ENCODE results near the gene ZNF597.

The ZNF597 gene

DNA sequence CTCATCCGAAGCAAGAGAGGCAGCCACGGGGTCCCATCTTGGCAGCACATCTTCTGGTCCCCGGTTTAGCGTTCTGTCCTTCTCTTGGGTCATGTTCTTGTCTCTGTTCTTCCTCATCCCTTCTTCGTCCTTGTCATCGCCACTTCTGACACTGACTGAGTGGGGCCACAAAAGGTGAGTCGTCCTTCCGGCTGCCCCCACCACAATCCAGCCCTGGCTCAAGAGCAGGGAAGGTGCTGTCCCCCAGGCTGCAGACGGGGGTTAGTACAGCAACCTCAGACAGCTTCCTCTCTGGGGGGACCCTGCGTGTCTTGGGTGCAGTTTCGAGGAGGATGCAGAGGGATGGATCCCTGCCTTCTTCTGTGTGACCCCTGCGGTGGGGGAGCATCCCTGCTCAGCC, 22.0 kb upstream of the ZNF597 start:
- Mint-ChIP-seq H3K4me1 (peaks cover 73% of the 10 kb centered on the region), H3K9me3 (peaks cover 5% of the 10 kb centered on the region), H3K4me3 (no peak overlapping the region), H3K27me3 (ENCODE audit: low read depth, poor library complexity) (peaks cover 3% of the 10 kb centered on the region), H3K36me3 (ENCODE audit: low read depth) (peaks cover 28% of the 10 kb centered on the region), H3K27ac (no peak overlapping the region)
- TF ChIP-seq, protein P1, sequence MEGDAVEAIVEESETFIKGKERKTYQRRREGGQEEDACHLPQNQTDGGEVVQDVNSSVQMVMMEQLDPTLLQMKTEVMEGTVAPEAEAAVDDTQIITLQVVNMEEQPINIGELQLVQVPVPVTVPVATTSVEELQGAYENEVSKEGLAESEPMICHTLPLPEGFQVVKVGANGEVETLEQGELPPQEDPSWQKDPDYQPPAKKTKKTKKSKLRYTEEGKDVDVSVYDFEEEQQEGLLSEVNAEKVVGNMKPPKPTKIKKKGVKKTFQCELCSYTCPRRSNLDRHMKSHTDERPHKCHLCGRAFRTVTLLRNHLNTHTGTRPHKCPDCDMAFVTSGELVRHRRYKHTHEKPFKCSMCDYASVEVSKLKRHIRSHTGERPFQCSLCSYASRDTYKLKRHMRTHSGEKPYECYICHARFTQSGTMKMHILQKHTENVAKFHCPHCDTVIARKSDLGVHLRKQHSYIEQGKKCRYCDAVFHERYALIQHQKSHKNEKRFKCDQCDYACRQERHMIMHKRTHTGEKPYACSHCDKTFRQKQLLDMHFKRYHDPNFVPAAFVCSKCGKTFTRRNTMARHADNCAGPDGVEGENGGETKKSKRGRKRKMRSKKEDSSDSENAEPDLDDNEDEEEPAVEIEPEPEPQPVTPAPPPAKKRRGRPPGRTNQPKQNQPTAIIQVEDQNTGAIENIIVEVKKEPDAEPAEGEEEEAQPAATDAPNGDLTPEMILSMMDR (IDR thresholded peaks at IDR 0.05) = no peak
- no peak for DNase-seq

DNA sequence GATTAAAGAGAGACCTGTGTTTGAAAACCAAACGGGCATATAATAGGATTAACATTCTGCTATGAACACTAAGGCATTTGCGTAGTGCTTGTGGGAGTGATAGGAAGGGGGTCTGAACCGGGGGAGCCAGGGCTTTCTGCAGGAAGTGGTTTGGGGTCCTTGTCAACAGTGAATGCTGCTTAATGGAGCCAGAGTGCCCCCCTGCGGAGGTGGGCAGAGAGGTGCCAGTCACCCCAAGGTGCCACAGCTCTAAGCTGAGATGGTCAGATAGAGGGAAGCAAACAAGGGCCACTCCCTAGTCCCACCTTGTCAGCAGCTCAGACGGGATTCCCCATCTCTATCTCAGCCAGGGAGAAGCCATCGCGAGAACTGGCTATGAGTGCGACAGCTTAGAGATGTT, 17.8 kb upstream of the ZNF597 start:
- peaks cover 69% of the 10 kb centered on the region for H3K4me1 Mint-ChIP-seq
- peaks cover 5% of the 10 kb centered on the region for H3K9me3 Mint-ChIP-seq
- no peak overlapping the region for H3K4me3 Mint-ChIP-seq
- TF ChIP-seq, protein P1 (IDR thresholded peaks at IDR 0.05) = no peak
- peaks cover 3% of the 10 kb centered on the region for H3K27me3 Mint-ChIP-seq (ENCODE audit: low read depth, poor library complexity)
- no peak overlapping the region for H3K27ac Mint-ChIP-seq
- no peak for DNase-seq
- H3K36me3 Mint-ChIP-seq (ENCODE audit: low read depth) = peaks cover 11% of the 10 kb centered on the region

DNA sequence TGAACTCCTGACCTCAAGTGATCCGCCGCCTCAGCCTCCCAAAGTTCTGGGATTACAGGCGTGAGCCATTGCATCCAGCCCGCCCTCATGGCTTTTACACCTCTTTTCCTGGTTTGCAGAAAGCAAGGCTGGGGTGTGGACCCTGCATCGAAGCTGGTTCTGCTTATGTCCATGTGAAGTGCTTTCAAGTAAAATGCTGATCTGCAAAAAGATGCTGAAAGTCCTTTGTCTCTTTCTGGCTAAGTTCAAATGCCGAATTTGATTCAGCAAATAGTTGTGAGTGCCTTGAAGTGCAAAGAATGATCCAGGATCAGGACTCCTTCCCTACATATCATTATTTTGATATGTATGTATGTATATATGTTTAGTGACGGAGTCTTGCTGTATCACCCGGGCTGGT, 17.3 kb upstream of the ZNF597 start:
- Mint-ChIP-seq H3K4me1 (peaks cover 68% of the 10 kb centered on the region), H3K36me3 (ENCODE audit: low read depth) (peaks cover 5% of the 10 kb centered on the region), H3K9me3 (peaks cover 5% of the 10 kb centered on the region), H3K27me3 (ENCODE audit: low read depth, poor library complexity) (peaks cover 3% of the 10 kb centered on the region), H3K27ac (no peak overlapping the region), H3K4me3 (no peak overlapping the region)
- no peak for DNase-seq
- TF ChIP-seq, protein P1 (IDR thresholded peaks at IDR 0.05) = no peak

DNA sequence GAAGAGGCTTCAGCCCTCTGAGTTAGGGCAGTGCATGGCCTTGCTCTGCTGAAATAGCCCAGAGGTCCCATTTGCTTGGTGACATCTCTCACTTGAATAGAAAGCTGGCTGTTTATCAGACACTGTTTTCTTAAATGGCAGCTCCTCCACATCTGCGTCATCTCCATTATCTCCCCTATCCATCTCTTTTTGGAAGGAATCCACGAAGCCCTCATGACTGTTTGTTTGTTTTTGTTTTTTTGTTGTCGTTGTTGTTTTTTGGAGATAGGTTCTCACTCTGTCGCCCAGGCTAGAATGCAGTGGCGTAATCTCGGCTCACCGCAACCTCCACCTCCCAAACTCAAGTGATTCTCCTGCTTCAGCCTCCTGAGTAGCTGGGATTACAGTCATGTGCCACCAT, 16.8 kb upstream of the ZNF597 start:
- Mint-ChIP-seq H3K9me3 (peaks cover 5% of the 10 kb centered on the region), H3K4me1 (peaks cover 64% of the 10 kb centered on the region)
- TF ChIP-seq, protein P1 (IDR thresholded peaks at IDR 0.05) = no peak

DNA sequence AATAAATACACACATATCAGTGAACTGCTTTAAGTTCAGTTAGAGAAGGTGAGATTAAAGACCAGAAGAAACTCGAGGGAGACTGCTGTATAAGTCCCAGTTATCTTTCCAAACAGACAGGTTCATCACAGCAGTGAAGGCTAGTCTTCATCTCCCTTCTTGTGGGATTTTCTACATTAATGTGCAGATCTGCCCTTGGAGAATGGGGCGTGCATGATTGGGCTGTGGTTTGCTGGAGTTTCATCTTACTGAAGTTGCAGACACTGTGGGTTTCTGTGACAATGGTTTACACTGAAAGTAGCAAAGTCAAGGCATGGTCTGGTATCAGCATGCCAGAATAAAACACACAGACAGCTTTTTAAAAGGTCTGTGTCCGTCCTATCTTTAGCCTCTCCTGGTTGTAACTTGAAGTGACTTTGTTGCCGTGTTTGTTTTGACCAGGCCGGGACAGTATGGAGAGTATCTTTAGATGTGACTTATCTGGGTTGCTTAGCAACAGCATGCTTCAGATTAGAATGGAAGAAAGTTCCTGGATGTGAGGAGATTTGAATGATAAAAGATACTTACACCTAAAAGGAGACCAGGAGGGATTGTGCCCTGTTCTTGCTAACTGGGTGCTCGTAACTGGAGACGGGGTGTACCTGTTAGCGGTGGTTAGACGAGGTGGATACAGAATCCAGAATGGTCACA, 16.2 kb upstream of the ZNF597 start:
- H3K27ac Mint-ChIP-seq = no peak overlapping the region
- peak overlapping the region; percentile 91 for H3K4me3 Mint-ChIP-seq
- no peaks in the 10 kb centered on the region for H3K36me3 Mint-ChIP-seq (ENCODE audit: low read depth)
- no peak for DNase-seq
- H3K27me3 Mint-ChIP-seq (ENCODE audit: low read depth, poor library complexity) = peaks cover 3% of the 10 kb centered on the region
- peaks cover 5% of the 10 kb centered on the region for H3K9me3 Mint-ChIP-seq
- H3K4me1 Mint-ChIP-seq = peaks cover 61% of the 10 kb centered on the region
- TF ChIP-seq, protein P1 (IDR thresholded peaks at IDR 0.05) = no peak

More for the DNA sequence above, 16.8 kb upstream of the ZNF597 start:
- Mint-ChIP-seq H3K4me3 (peak overlapping the region; percentile 91), H3K27me3 (ENCODE audit: low read depth, poor library complexity) (peaks cover 3% of the 10 kb centered on the region), H3K36me3 (ENCODE audit: low read depth) (peaks cover under 1% of the 10 kb centered on the region), H3K27ac (no peak overlapping the region)
- DNase-seq = no peak

DNA sequence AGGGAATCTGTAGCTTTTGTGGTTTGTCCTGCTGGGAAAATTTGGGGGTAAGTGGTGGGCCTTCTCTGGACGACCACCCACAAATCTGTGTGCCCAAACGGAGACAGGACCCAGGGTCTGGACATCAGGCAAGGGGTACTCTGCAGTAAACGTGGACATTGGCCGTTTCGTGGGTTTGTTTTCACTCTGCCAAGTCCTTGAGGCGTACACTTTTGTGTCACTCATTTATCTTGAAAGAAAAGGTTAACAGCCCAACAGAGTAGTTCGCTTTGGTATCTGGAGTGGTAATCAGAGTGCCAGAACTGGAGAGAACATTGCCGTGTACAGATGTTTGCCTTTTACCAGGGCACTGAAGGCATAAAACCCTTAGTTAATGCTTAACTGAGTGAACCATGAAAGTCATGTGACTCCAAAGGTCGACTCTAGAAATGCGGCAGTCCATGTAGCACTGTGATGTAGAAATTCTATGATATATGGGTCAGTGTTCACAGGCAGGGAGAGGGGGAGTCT, 15.6 kb upstream of the ZNF597 start:
- no peaks in the 10 kb centered on the region for H3K9me3 Mint-ChIP-seq
- TF ChIP-seq, protein P1 (IDR thresholded peaks at IDR 0.05) = no peak
- no peak for DNase-seq

More for the DNA sequence above, 15.6 kb upstream of the ZNF597 start:
- Mint-ChIP-seq H3K27me3 (ENCODE audit: low read depth, poor library complexity) (peaks cover 5% of the 10 kb centered on the region), H3K4me1 (peaks cover 55% of the 10 kb centered on the region), H3K36me3 (ENCODE audit: low read depth) (no peaks in the 10 kb centered on the region), H3K27ac (peak overlapping the region; percentile 86), H3K4me3 (peak overlapping the region; percentile 91)

Measured in nephron progenitor cell (in vitro differentiated cells).